Gastroesophageal sphincter (tissue), 4 donors: ENCODE data around the gene ZFHX3. TPM values are rescaled to one million over a fixed set of nuclear protein-coding genes. Genes with fewer than 3 reads are reported as not detected.

Experiments used
- ATAC-seq: fragments of 150-250 bp; one replicate; pipeline ENCODE4 v1.9.1; 2016; ENCODE audit warnings: mild to moderate bottlenecking, moderate library complexity
- H3K27ac ChIP-seq, 4 donors: fragments of 200-600 bp; sonication (generic) in 3 of 4; 1 replicate in 3 of 4; 2 replicates in 1 of 4; pipeline ENCODE4 v1.5.1; 2016 to 2019
- H3K27me3 ChIP-seq: fragments of 200-600 bp; sonication (generic); one replicate; pipeline ENCODE4 v1.5.1; 2019
- H3K36me3 ChIP-seq, 2 donors: fragments of 200-600 bp; sonication (generic); one replicate each; pipeline ENCODE4 v1.5.1; 2019; ENCODE audit warnings: control low read depth in 1 of 2
- H3K4me1 ChIP-seq, 3 donors: fragments of 200-600 bp; sonication (generic); 1 replicate in 2 of 3; 2 replicates in 1 of 3; pipeline ENCODE4 v1.5.1; 2016 to 2019; ENCODE audit warnings: control low read depth in 2 of 3
- H3K4me3 ChIP-seq, 2 donors: fragments of 200-600 bp; sonication (generic); one replicate each; pipeline ENCODE4 v1.5.1; 2019; ENCODE audit warnings: mild to moderate bottlenecking in 1 of 2, moderate library complexity in 1 of 2
- H3K9me3 ChIP-seq, 3 donors: fragments of 200-600 bp; sonication (generic); one replicate each; pipeline ENCODE4 v1.5.1; 2017 to 2019; ENCODE audit warnings: control low read depth in 2 of 3
- EP300 ChIP-seq: sonication (generic); formaldehyde crosslinking; IDR thresholded peaks from one replicate; pipeline ENCODE4 v1.6.1; 2017; ENCODE audit warnings: antibody characterized with exemption, mild to moderate bottlenecking
- POLR2A ChIP-seq, 2 donors: fragments of 450-650 bp; IDR thresholded peaks; one replicate each; pipeline ENCODE4 v1.6.1; 2017; ENCODE audit warnings: antibody characterized with exemption in 2 of 2, mild to moderate bottlenecking in 2 of 2, moderate library complexity in 1 of 2
- POLR2AphosphoS5 ChIP-seq: sonication (generic); formaldehyde crosslinking; IDR thresholded peaks from one replicate; pipeline ENCODE4 v1.6.1; 2017; ENCODE audit warnings: antibody characterized with exemption
- WGBS, 2 donors: methylation state at CpG; one replicate each; pipeline ENCODE4 v1.1.5; 2018; ENCODE audit warnings: low coverage in 1 of 2; 5-methylcytosine and 5-hydroxymethylcytosine counted together
- total RNA-seq, 4 donors: library from RNA; depleted of rRNA; stranded (reverse); fragments of >200 nt; gene quantifications; one replicate each; pipeline ENCODE4 v1.1.0, GENCODE V29; 2016
- TF ChIP-seq, protein P1 (sequence below), 4 experiments: fragments of 200-600 bp in 2 of 4; fragments of 450-650 bp in 2 of 4; sonication (generic) in 1 of 4; IDR thresholded peaks; one replicate each; pipeline ENCODE4 v1.5.1; 2017 to 2019; ENCODE audit warnings: antibody characterized with exemption in 4 of 4, mild to moderate bottlenecking in 2 of 4, moderate library complexity in 2 of 4

ZFHX3 gene
- total RNA-seq, 4 donors from 2014 or later = 24.0 to 47.1 (median 29.5) TPM

DNA sequence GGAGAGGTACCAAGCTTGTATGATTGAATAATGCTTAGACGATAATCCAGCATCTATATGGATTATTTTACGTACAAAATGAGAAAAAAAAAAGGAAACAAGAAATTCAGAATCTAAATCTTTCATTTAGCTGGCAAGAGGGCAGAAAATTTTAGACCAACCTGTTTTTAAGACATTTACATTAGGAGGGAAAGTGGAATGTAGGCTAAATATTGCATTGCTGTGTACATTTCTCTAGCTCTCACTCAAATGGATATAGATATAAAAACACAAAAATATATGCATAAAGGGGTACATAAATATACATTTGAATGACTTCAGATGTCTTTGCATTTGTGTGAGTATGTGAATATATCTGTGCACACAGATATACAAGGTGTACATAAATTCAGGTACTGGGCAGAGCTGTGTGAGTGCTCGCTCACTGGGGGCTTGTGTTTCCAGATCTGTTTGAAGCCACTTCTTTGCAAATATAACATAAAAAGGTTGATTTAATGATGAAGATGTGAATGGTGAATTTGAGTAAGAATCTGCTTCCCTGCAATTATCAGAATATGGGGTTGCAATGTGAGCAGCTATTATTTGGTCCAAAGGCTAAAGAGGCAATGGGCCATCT lies 14.2 kb upstream of the ZFHX3 start:
- Histone ChIP-seq H3K4me3 (peak overlapping the region in 1 of 2 donors; percentile 41), H3K9me3 (no peaks in the 10 kb centered on the region), H3K27me3 (peaks cover 49% of the 10 kb centered on the region), H3K27ac (peak overlapping the region in 2 of 4 donors; percentile 46 to 87), H3K4me1 (peaks cover 0 to 81% (median 13%) of the 10 kb centered on the region in 3 donors), H3K36me3 (no peaks in the 10 kb centered on the region)
- TF ChIP-seq, protein P1, sequence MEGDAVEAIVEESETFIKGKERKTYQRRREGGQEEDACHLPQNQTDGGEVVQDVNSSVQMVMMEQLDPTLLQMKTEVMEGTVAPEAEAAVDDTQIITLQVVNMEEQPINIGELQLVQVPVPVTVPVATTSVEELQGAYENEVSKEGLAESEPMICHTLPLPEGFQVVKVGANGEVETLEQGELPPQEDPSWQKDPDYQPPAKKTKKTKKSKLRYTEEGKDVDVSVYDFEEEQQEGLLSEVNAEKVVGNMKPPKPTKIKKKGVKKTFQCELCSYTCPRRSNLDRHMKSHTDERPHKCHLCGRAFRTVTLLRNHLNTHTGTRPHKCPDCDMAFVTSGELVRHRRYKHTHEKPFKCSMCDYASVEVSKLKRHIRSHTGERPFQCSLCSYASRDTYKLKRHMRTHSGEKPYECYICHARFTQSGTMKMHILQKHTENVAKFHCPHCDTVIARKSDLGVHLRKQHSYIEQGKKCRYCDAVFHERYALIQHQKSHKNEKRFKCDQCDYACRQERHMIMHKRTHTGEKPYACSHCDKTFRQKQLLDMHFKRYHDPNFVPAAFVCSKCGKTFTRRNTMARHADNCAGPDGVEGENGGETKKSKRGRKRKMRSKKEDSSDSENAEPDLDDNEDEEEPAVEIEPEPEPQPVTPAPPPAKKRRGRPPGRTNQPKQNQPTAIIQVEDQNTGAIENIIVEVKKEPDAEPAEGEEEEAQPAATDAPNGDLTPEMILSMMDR (IDR thresholded peaks at IDR 0.05) = no peak
- TF ChIP-seq POLR2A (IDR thresholded peaks at IDR 0.05) = no peak
- no peak for TF ChIP-seq POLR2AphosphoS5
- TF ChIP-seq EP300 = no peak
- ATAC-seq = no peak
- WGBS, 2 donors = 86 to 88% methylated on average over 3 of the region's 3 CpGs

DNA sequence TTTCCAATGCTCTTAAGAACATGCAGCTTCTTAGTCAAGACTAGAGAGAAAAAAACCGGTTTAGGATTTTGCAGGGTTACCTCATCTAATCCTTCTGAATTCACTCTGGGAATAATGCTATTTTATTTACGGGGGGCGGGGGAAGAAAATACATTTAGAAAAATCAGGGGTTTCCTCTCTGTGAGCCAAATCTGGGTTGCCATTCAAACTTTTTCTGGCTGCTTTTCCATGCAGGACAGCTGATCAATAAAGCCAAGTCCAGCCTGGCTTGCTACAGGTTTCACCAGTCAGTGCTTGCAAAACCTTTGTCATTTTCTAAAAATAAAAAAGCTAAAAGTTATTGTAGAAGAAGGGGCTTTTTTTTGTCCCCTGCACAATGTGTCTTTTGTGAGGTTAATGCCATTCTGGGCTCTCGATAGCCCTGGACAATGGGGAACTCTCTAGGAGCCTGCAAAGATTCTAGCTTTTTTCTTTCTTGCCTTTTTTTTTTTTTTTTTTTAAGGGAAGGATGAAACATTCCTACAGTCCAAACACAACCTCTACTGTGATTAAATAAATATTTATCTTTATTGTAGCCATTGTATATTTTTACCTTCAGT lies 13.1 kb upstream of the ZFHX3 start:
- peak overlapping the region in 1 of 2 donors; percentile 91 for H3K4me3 ChIP-seq
- TF ChIP-seq EP300 (no peak), POLR2A (IDR thresholded peaks at IDR 0.05) (no peak), POLR2AphosphoS5 (no peak)
- TF ChIP-seq, protein P1 (IDR thresholded peaks at IDR 0.05) = no peak
- H3K4me1 ChIP-seq = peaks cover 0 to 81% (median 3%) of the 10 kb centered on the region in 3 donors
- no peak for ATAC-seq
- no peaks in the 10 kb centered on the region for H3K36me3 ChIP-seq
- H3K27ac ChIP-seq = peak overlapping the region in 2 of 4 donors; percentile 92 to 97
- peaks cover 38% of the 10 kb centered on the region for H3K27me3 ChIP-seq
- 59 to 67% methylated on average over 4 of the region's 4 CpGs for WGBS, 2 donors
- no peaks in the 10 kb centered on the region for H3K9me3 ChIP-seq

DNA sequence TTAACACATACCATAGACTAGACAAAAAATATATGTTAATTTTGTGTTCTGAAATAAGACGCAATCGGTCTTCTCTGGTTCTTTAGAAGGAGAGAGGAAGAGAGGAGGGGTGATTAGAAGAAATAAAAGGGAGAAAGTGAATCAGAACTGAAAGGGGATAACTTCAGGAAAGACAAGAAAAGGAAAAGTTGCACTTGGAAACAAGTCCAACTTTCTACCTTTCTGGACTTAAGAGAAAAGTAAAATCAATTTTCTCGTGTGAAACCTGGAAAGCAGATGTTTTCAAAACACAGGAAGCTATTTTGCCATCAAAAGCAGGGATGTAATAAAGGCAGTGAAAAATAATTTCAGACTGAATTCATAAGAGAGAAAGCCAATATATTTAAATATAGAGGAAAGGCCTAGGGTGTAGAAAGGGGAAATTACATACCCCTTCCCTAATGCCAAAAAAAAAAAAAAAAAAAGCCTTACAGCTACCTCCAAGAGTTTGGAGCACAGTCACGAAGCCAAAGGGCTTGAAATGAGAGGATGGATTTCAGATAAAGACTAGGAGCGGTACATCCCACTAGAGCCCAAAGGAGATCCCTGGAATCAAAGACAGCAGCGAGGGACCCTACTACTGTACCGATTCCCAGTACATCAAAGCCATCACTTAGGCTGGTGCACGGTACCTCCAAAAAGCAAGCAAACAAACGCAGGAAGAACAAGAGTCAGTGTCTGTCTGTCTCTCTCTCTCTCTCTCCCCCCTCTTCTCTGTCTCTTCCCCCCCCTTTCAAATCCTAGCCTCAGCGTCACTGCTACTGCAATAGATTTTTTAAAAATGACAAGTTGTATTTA lies 12.1 kb upstream of the ZFHX3 start:
- TF ChIP-seq POLR2AphosphoS5 = no peak
- no peak for TF ChIP-seq POLR2A (IDR thresholded peaks at IDR 0.05)
- no peaks in the 10 kb centered on the region for H3K36me3 ChIP-seq
- WGBS, 2 donors = 35 to 40% methylated on average over 9 to 10 of the region's 10 CpGs
- ATAC-seq = no peak
- H3K4me1 ChIP-seq = peaks cover 0 to 81% (median 2%) of the 10 kb centered on the region in 3 donors
- no peaks in the 10 kb centered on the region for H3K9me3 ChIP-seq
- H3K4me3 ChIP-seq = peak overlapping the region; percentile 91 to 98
- H3K27me3 ChIP-seq = peaks cover 28% of the 10 kb centered on the region
- H3K27ac ChIP-seq = peak overlapping the region; percentile 66 to 97 (median 82)

DNA sequence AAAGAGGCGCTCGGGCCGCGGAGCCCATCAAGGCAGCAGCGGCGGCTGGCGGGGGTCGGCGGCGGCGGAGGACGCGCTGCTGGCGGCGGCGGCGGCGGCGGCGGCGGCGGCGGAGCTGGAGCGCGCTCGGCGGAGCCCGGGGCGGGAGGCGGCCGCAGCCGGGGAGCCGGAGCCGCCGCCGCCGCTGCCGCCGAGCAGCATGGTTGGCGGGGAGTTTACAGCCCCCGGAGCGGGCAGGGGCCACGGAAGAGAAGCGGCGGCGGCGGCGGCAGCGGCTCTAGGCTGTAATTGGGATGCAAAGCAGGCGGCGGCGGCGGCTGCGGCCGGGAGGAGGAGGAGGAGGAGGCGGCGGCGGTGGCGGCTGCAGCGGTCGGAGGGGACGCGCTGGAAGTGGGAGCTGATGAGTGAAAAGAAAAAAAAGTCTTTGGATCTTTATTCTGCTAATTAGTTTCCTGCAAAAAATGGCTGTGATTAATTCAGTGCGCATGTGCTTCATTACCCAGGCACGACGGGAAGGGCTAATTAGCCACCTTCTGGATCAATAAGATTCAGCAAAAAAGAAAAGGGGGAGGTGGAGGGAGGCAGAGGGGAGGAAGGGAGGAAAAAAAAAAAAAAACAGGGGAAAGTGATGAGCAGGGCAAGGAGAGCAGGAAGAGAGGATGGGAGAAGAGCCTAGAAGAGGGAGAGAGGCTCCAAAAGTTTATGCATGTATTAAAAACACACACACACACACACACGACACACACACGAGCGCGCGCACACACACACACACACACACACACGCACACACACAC lies 10.9 kb upstream of the ZFHX3 start:
- ATAC-seq = peak; percentile 25
- 0% methylated on average over 16 to 33 of the region's 72 CpGs for WGBS, 2 donors
- Histone ChIP-seq H3K27me3 (peaks cover 16% of the 10 kb centered on the region), H3K9me3 (no peaks in the 10 kb centered on the region), H3K4me1 (peaks cover 0 to 81% (median 8%) of the 10 kb centered on the region in 3 donors), H3K4me3 (peak overlapping the region; percentile 91 to 98), H3K36me3 (no peaks in the 10 kb centered on the region), H3K27ac (peak overlapping the region; percentile 89 to 97 (median 92))
- TF ChIP-seq POLR2AphosphoS5 = no peak
- TF ChIP-seq POLR2A (IDR thresholded peaks at IDR 0.05) = no peak
- no peak for TF ChIP-seq EP300
- TF ChIP-seq, protein P1 (IDR thresholded peaks at IDR 0.05) = no peak

DNA sequence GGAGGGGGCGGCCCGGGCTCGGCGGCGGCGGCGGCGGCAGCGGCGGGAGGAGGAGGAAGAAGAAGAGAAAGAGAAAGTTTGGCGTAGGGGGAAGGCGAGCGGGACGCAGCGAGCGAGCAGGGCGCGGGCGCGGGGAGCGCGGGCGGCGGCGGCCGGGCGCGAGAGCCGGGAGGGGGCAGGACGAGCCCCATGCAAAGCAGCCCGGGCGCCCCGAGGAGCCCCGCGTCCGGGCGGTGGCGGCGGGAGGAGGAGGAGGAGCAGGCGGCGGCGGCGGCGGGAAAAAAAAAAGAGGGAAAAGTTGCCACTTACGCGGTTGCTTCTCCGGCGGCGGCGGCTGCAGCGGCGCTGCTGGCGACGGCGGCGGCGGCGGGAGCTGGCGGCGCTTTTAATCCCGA lies 10.3 kb upstream of the ZFHX3 start:
- H3K27ac ChIP-seq = peak overlapping the region; percentile 89 to 97 (median 92)
- ATAC-seq = peak; percentile 52
- 1% methylated on average over 17 of the region's 61 CpGs; no CpG with 5 or more reads in 1 of the 2 donors for WGBS, 2 donors
- H3K36me3 ChIP-seq = no peaks in the 10 kb centered on the region
- TF ChIP-seq, protein P1 (IDR thresholded peaks at IDR 0.05) = peak in 3 of 4 experiments; percentile 15 to 31 (median 22)
- TF ChIP-seq POLR2A (IDR thresholded peaks at IDR 0.05) (peak in 1 of 2 donors; percentile 25), POLR2AphosphoS5 (no peak), EP300 (no peak)
- peaks cover 10% of the 10 kb centered on the region for H3K27me3 ChIP-seq
- H3K9me3 ChIP-seq = no peaks in the 10 kb centered on the region
- H3K4me3 ChIP-seq = peak overlapping the region; percentile 91 to 98
- peaks cover 0 to 81% (median 14%) of the 10 kb centered on the region in 3 donors for H3K4me1 ChIP-seq
